GM19240 (cell line): ENCODE data around the gene SPRED2.

Source experiments
- DNase-seq: peaks from one replicate; pipeline ENCODE4 v3.0.0; 2011; ENCODE audit warnings: low spot score; ENCODE audit not compliant: insufficient read length

SPRED2 gene

GRCh38 chr2:65279756-65280155, 152.6 kb downstream of the SPRED2 start:
- no peak for DNase-seq

- DNase-seq: no peak
Measured at GRCh38 chr2:65278531-65278981, 153.8 kb downstream of the SPRED2 start.

GRCh38 chr2:65277791-65278483, 154.5 kb downstream of the SPRED2 start:
- no peak for DNase-seq

- no peak for DNase-seq
Measured at GRCh38 chr2:65277118-65277517, 155.3 kb downstream of the SPRED2 start.

- DNase-seq: no peak
Measured at GRCh38 chr2:65276609-65277008, 155.8 kb downstream of the SPRED2 start.

- no peak for DNase-seq
Measured at GRCh38 chr2:65275141-65275915, 157.1 kb downstream of the SPRED2 start.

- DNase-seq: no peak
Measured at GRCh38 chr2:65273344-65273743, 159.1 kb downstream of the SPRED2 start.

GRCh38 chr2:65268957-65269356, 163.4 kb downstream of the SPRED2 start:
- no peak for DNase-seq

- DNase-seq: no peak
Measured at GRCh38 chr2:65267008-65267407, 165.4 kb downstream of the SPRED2 start.

- no peak for DNase-seq
Measured at GRCh38 chr2:65265671-65266045, 166.7 kb downstream of the SPRED2 start.

- no peak for DNase-seq
Measured at GRCh38 chr2:65264821-65265670, 167.4 kb downstream of the SPRED2 start.

- DNase-seq: no peak
Measured at GRCh38 chr2:65263986-65264385, 168.4 kb downstream of the SPRED2 start.

GRCh38 chr2:65263262-65263661, 169.1 kb downstream of the SPRED2 start:
- DNase-seq: no peak

- DNase-seq: no peak
Measured at GRCh38 chr2:65261676-65262075, 170.7 kb downstream of the SPRED2 start.
